Lung (tissue), 12 donors: ENCODE measurements around the gene SYP. TPM values are rescaled to one million over a fixed set of nuclear protein-coding genes. Genes with fewer than 3 reads are reported as not detected.

ENCODE experiments used
- ATAC-seq: fragments of 200-7000 bp; cut with Tn5 transposase; one replicate; pipeline ENCODE4 v1.9.1; 2020; ENCODE audit warnings: moderate number of reproducible peaks; ENCODE audit not compliant: insufficient read depth, low FRiP score
- DNase-seq, 3 donors: peaks; one replicate each; pipeline ENCODE4 v3.0.0-alpha.2; 2013 to 2017
- H3K27ac ChIP-seq, 2 donors: one replicate each; pipeline ENCODE4 v1.5.1; 2013; ENCODE audit warnings: mild to moderate bottlenecking in 2 of 2, moderate library complexity in 2 of 2, control low read depth in 1 of 2, inconsistent platforms in 1 of 2, low read depth in 1 of 2, low read length in 1 of 2
- H3K27me3 ChIP-seq, 3 donors: one replicate each; pipeline ENCODE4 v1.5.1; 2013; ENCODE audit warnings: low read length in 2 of 3; ENCODE audit not compliant: control insufficient read depth in 3 of 3, insufficient read depth in 3 of 3
- H3K36me3 ChIP-seq, 4 donors: one replicate each; pipeline ENCODE4 v1.5.1; 2013; ENCODE audit warnings: low read length in 4 of 4, mild to moderate bottlenecking in 1 of 4, moderate library complexity in 1 of 4; ENCODE audit not compliant: control insufficient read depth in 4 of 4, insufficient read depth in 4 of 4
- H3K4me1 ChIP-seq, 5 donors: one replicate each; pipeline ENCODE4 v1.5.1; 2013; ENCODE audit warnings: low read length in 5 of 5, mild to moderate bottlenecking in 2 of 5, moderate library complexity in 1 of 5; ENCODE audit not compliant: control insufficient read depth in 5 of 5, insufficient read depth in 5 of 5
- H3K4me3 ChIP-seq: one replicate; pipeline ENCODE4 v1.5.1; 2013; ENCODE audit warnings: mild to moderate bottlenecking, control low read depth, moderate library complexity
- H3K9ac ChIP-seq, 2 donors: one replicate each; pipeline ENCODE4 v1.5.1; 2013; ENCODE audit warnings: low read length in 2 of 2, control low read depth in 1 of 2; ENCODE audit not compliant: insufficient read depth in 1 of 2
- H3K9me3 ChIP-seq, 4 donors: one replicate each; pipeline ENCODE4 v1.5.1; 2013; ENCODE audit warnings: low read length in 3 of 4, mild to moderate bottlenecking in 1 of 4, moderate library complexity in 1 of 4; ENCODE audit not compliant: control insufficient read depth in 4 of 4, insufficient read depth in 3 of 4
- WGBS, 2 donors: extraction: QIAGEN DNeasy Blood & Tissue Kit; methylation state at CpG; one replicate each; pipeline ENCODE4 v1.1.7; 2013; 5-methylcytosine and 5-hydroxymethylcytosine counted together
- polyA plus RNA-seq, 2 donors: library from polyadenylated mRNA; stranded (reverse); fragments of 200-250 nt; gene quantifications; one replicate each; pipeline ENCODE4 v1.2.1, GENCODE V29; 2013
- total RNA-seq, 2 donors: library from RNA; depleted of rRNA in 1 of 2; stranded (reverse); fragments of >200 nt in 1 of 2; gene quantifications; one replicate each; pipeline ENCODE4 v1.2.1, GENCODE V29; 2014 to 2021
- TF ChIP-seq, protein P1 (sequence below): IDR thresholded peaks from 2 replicates; pipeline ENCODE4 v1.5.1; 2012; ENCODE audit warnings: mild to moderate bottlenecking; ENCODE audit errors: control extremely low read depth, extremely low read depth
- donor health status: control.
- donor health status: control.
- donor health status: Bipolar disorder and iron deficiency.
- donor health status: healthy.
- donor health status: DM: yes; HTN: yes; CAD: no.

SYP gene
- total and polyA plus RNA-seq, 4 donors = 3.2 to 5.6 (median 4.9) TPM

DNA sequence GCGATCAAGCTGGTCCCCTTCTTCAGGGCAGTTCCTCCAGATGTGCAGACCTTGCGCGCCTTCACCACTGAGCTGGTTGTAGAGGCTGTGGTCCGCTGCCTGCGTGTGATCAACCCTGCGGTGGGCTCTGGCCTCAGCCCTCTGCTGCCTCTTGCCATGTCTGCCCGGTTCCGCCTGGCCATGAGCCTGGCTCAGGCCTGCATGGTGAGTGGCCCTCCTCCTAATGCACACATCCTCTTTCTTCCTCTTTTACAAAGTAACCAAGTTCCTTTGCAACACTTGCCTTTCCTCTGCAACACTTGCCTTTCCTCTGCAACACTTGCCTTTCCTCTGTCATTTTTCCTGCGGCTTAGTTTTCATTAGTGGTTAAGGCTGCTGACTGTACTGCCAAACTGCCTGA is 37.1 kb upstream of the SYP start:
- DNase-seq = no peak
- H3K4me1 ChIP-seq = peaks cover 0 to 3% (median 0%) of the 10 kb centered on the region in 5 donors
- TF ChIP-seq, protein P1, sequence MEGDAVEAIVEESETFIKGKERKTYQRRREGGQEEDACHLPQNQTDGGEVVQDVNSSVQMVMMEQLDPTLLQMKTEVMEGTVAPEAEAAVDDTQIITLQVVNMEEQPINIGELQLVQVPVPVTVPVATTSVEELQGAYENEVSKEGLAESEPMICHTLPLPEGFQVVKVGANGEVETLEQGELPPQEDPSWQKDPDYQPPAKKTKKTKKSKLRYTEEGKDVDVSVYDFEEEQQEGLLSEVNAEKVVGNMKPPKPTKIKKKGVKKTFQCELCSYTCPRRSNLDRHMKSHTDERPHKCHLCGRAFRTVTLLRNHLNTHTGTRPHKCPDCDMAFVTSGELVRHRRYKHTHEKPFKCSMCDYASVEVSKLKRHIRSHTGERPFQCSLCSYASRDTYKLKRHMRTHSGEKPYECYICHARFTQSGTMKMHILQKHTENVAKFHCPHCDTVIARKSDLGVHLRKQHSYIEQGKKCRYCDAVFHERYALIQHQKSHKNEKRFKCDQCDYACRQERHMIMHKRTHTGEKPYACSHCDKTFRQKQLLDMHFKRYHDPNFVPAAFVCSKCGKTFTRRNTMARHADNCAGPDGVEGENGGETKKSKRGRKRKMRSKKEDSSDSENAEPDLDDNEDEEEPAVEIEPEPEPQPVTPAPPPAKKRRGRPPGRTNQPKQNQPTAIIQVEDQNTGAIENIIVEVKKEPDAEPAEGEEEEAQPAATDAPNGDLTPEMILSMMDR = no peak
- no peak overlapping the region for H3K9ac ChIP-seq
- H3K27ac ChIP-seq = peak overlapping the region in 1 of 2 donors; percentile 8
- WGBS, 2 donors = 52 to 68% methylated on average over 9 of the region's 9 CpGs
- no peak overlapping the region for H3K4me3 ChIP-seq
- no peak for ATAC-seq
- no peaks in the 10 kb centered on the region for H3K27me3 ChIP-seq
- H3K36me3 ChIP-seq = no peaks in the 10 kb centered on the region
- no peaks in the 10 kb centered on the region for H3K9me3 ChIP-seq

DNA sequence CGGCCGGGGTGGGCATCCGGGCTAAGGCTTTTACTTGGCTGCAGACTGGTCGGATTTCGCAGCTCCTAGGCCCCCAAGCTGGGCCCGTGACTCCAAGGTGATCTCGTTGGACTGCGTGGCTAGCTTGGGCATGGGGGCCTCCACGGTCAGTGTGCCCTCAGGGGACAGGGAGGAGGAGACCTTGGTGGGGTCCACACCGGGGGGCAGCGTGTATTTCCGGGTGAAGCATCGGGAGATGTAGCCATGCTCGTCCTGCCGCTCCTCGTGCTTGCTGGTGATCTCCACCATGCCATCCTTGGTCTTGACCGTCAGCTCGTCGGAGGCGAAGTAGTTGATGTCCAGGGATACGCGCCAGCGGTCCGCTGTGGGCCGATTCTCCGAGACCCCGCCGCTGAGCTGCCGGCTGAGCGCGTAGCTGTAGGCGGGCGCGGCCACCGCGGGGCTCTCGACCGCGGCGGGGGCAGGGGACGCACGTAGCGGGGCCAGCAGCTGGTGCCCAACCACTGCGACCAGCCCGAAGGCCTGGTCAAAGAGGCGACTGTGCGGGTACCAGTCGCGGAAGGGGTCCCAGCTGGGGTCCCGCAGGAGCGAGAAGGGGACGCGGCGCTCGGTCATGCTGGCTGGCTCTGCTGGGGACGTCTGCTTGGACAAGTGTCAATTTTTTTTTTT is 34.0 kb upstream of the SYP start:
- TF ChIP-seq, protein P1 = no peak
- ATAC-seq (no peak), DNase-seq (no peak)
- H3K27me3 ChIP-seq = no peaks in the 10 kb centered on the region
- no peaks in the 10 kb centered on the region for H3K9me3 ChIP-seq
- WGBS, 2 donors = 62 to 85% methylated on average over 23 to 56 of the region's 56 CpGs
- no peak overlapping the region for H3K4me3 ChIP-seq
- peaks cover 0 to 3% (median 0%) of the 10 kb centered on the region in 5 donors for H3K4me1 ChIP-seq
- no peak overlapping the region for H3K27ac ChIP-seq
- no peaks in the 10 kb centered on the region for H3K36me3 ChIP-seq
- no peak overlapping the region for H3K9ac ChIP-seq

DNA sequence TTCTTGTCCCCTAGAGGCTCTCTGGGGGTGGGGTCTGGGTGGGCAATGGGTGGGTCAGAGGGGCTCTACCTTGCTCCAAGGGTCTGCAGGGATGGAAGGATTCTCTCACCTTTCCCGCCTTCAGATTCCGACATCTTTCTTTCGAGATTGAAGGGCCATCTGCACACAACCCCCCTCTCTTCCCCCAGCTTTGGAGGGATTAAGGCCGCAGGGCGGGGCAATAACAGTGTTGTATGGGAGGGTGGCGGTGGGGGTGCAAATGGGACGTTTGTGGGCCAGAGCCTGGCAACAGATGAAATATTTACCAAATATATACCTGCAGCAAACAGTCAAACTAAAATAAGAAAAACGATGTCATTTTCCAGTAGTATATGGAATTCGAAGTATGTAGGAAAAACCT is 33.2 kb upstream of the SYP start, which contains the start of gene CACNA1F:
Gene CACNA1F (minus strand): TSS at position 165 of the 400 bp plus-strand sequence. CDS start 31 bp downstream, at position 134.
- no peaks in the 10 kb centered on the region for H3K4me1 ChIP-seq
- TF ChIP-seq, protein P1 = no peak

More for the DNA sequence above, 33.2 kb upstream of the SYP start, which contains the start of gene CACNA1F:
- Histone ChIP-seq H3K9me3 (peaks cover 0 to 1% (median 0%) of the 10 kb centered on the region in 4 donors), H3K4me3 (no peak within 1 kb of the TSS), H3K27me3 (no peaks in the 10 kb centered on the region), H3K9ac (no peak within 1 kb of the TSS), H3K27ac (no peak within 1 kb of the TSS), H3K36me3 (no peaks in the 10 kb centered on the region)
- WGBS, 2 donors = 77 to 86% methylated on average over 9 of the region's 9 CpGs
- no peak for ATAC-seq
- no peak for DNase-seq
